C4-2B (cell line): ENCODE measurements around the gene WNT9B.

Experiments
- H3K27ac ChIP-seq: fragments of 450-650 bp; 2 replicates; pipeline ENCODE4 v1.5.1; 2017
- ZFX ChIP-seq: fragments of 450-650 bp; IDR thresholded peaks from 2 replicates; pipeline ENCODE4 v1.6.1; 2017
- TF ChIP-seq, protein P1 (sequence below): fragments of 450-650 bp; conservative IDR thresholded peaks from 2 replicates; pipeline ENCODE4 v1.5.1; 2017; ENCODE audit warnings: mild to moderate bottlenecking

WNT9B gene

DNA sequence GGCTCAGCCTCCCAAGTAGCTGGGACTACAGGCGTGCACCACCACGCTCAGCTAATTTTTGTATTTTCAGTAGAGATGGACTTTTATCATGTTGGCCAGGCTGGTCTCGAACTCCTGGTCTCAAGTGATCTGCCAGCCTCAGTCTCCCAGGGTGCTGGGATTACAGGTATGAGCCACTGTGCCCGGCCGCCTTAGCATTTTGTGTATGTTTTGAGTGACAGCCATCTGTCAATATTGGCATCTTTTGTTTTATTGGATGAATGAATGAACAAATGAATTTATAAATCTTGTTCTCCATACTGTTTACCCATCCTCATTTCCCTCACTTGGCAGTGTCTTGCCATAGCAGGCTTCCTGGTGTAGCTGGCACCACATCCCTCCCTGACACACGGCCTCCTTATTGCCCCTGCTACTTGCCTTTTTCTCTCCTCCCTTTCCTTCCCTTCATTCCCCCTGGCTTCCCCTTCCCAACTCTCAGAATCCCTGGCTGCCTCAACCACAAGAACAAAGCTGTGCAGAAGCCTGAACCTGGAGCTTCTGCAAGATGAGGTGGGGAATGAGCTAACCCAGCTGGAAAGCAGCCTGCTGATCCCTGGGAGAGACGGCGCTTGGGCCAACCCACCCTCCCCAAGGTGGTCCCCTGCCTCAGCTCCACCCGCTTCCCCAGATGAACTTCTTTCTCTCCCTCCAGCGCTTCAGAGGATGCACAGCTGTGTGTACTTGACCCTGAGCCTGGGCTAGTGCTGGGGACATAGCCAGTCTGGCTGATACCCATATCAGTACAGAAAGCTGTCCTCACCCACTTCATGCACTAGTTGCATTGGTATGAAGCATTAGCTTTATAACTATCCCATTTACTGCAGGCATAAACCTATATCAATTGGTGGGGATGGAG, 34.3 kb downstream of the WNT9B start:
- H3K27ac ChIP-seq: no peak overlapping the region
- TF ChIP-seq, protein P1, sequence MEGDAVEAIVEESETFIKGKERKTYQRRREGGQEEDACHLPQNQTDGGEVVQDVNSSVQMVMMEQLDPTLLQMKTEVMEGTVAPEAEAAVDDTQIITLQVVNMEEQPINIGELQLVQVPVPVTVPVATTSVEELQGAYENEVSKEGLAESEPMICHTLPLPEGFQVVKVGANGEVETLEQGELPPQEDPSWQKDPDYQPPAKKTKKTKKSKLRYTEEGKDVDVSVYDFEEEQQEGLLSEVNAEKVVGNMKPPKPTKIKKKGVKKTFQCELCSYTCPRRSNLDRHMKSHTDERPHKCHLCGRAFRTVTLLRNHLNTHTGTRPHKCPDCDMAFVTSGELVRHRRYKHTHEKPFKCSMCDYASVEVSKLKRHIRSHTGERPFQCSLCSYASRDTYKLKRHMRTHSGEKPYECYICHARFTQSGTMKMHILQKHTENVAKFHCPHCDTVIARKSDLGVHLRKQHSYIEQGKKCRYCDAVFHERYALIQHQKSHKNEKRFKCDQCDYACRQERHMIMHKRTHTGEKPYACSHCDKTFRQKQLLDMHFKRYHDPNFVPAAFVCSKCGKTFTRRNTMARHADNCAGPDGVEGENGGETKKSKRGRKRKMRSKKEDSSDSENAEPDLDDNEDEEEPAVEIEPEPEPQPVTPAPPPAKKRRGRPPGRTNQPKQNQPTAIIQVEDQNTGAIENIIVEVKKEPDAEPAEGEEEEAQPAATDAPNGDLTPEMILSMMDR: no peak
- no peak for TF ChIP-seq ZFX

DNA sequence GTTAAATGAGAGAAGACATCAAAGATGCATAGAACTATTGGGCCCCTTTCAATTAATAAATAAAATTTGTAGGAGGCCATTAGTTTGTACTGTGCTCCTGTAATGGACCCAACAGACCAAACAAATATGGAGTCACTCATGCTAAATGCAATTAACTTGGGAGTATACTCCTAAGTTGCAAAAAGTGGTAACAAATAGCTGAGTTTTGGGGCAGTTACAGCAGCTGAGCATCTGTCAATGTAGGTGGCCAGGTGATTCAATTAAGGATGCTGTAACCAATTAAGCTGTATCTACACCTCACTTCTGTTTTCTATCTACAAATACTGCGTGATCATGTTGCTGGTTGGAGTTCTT, 34.9 kb downstream of the WNT9B start:
- no peak overlapping the region for H3K27ac ChIP-seq
- TF ChIP-seq, protein P1: no peak
- no peak for TF ChIP-seq ZFX

DNA sequence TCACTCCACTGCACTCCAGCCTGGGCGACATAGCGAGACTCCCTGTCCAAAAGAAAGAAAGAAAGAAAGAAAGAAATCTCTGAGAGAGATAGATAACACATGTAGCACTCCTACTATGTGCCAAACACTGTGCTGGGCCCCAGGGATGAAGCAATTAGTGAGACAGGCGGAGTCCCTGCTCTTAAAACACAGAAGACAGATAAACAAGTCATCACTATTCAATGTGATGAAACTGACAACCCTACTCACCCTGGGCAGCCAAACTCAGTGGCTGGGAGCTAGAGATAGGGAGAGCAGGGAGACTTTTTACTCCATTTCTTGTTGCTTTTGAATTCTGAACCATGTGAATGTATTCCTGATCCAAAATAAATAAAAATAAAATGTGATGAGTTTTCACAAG, 36.3 kb downstream of the WNT9B start:
- no peak overlapping the region for H3K27ac ChIP-seq
- TF ChIP-seq ZFX: no peak
- TF ChIP-seq, protein P1: no peak

DNA sequence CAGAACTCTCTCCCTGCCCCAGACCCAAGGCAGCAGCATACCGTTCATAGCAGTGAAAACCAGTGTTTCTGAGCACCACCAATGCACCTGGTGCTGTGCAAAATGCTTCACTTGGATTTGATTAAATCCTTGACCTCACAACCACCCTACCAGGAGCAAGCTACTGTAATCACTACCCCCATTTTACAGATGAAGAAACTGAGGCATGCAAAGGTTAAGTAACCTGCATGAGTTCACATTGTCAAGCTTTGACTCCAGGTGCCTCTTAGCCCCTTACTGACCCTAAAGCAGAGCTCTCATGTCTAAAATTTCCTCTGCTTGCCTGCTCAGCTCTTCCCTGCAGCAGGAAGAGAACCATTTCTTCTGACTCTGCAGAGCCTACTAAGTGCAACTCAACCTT, 37.3 kb downstream of the WNT9B start:
- H3K27ac ChIP-seq: no peak overlapping the region
- TF ChIP-seq ZFX: no peak
- TF ChIP-seq, protein P1: no peak

DNA sequence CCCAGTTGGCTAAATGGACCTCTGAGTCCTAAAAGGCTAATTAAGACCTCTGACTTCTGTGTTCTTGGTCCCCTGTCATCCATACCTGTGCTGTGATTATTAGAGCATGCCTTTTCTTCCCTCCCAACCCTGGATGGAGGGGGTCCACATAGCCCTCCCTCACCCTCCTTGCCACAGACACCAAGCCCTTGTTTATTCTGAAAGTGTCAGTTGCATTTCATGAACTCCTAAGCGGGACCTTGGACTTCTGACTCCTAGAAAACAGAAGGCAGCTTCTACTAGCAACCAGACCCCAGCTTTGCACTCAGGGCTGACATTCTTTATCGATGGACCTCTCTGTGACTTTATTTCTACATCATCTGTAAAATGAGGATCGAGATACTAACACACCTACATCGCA, 38.1 kb downstream of the WNT9B start:
- TF ChIP-seq ZFX: no peak
- TF ChIP-seq, protein P1: no peak

DNA sequence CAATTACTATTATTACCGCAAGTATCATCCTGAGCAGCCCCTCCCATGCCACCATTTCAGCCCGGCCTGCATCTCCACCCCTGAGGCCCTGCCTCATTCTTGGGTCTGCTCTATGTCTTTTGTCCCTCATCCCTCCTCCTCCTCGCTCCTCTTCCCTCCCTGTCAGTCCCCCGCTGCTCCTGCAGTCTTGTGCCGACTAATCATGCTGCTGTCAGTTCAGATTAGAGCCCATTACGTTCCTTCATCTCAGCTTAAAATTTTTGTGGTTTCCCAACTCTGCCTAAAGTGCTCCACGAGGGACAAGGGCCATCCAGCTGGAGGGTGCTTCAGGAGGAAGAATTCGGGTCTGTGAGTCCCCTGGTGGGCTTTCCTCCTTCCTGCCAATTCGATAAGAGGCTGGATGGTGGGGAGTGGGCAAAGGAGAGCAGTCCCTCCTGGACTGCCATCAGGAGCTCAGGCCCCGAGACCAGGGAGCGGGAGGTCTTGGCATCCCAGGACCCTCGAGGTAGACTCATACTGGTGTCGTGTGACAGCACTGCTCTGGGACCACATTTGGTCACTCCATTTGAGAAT, 38.7 kb downstream of the WNT9B start:
- no peak overlapping the region for H3K27ac ChIP-seq
- TF ChIP-seq ZFX: no peak
- TF ChIP-seq, protein P1: no peak

More for the DNA sequence above, 38.1 kb downstream of the WNT9B start:
- H3K27ac ChIP-seq: no peak overlapping the region

DNA sequence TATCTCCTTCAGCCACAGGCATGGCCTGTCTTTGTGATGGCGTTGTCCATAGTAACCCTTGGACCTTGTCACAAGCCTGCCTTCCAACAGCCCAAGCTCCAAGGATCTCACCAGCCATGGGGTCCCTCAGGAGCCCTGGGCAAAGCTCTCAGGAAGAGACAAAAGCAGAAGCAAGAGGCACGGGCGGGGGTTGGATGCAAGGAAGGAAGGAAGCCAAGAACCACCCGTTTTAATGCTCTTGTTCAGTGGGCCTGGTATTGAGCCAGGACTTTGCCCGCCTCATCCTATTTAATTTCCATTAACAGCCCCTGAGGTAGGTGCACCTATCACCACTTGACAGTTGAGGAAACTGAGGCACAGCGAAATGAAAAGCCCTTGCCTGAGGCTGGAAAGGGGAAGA, 39.3 kb downstream of the WNT9B start:
- H3K27ac ChIP-seq: no peak overlapping the region
- TF ChIP-seq, protein P1: no peak
- no peak for TF ChIP-seq ZFX
